ENCODE measurements around the gene MYADML2.

DNA sequence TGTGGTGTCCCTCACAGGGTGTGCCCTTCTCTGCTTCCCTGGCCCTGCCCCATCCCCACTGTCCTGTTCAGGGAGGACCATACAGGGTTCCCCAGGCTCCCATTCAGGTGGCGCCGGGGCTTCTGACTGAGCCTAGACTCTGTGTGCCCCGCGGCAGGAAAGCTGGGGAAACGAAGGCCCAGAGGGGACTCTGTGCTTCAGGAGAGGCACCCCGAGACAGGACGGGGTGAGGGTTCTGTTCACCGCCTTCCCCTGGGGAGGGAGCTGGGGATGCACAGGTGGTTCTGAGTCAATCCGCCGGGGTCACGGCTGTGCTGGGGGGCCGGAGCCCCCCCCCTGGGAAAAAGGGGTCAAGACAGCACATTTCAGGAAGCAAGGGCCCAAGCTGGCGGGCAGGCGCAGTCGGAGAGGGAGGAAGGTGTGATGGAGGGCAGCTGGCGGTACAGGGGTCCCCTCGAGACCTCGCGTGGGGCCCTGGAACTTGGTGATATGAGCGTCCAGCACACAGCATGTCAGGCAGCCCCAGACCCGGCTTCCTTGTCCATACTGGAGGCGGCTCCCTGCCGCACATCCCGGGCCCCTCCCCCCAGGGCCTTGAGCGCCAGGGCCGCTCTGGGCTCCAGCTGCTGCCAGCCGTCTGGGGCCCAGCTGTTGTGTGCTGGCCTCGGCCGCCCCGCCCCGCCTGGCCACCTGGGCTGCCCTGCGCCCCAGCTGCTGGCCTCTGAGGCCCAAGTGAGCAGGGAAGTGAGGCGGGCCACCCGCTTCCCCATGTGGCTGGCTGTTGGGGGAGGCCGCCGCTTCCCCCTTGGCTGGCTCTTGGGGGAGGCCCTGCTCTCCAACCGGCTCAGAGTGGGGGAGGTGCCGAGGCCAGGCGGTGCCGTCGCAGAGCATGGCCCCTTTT, 19.6 kb upstream of the MYADML2 start:
- TF ChIP-seq, protein P1, sequence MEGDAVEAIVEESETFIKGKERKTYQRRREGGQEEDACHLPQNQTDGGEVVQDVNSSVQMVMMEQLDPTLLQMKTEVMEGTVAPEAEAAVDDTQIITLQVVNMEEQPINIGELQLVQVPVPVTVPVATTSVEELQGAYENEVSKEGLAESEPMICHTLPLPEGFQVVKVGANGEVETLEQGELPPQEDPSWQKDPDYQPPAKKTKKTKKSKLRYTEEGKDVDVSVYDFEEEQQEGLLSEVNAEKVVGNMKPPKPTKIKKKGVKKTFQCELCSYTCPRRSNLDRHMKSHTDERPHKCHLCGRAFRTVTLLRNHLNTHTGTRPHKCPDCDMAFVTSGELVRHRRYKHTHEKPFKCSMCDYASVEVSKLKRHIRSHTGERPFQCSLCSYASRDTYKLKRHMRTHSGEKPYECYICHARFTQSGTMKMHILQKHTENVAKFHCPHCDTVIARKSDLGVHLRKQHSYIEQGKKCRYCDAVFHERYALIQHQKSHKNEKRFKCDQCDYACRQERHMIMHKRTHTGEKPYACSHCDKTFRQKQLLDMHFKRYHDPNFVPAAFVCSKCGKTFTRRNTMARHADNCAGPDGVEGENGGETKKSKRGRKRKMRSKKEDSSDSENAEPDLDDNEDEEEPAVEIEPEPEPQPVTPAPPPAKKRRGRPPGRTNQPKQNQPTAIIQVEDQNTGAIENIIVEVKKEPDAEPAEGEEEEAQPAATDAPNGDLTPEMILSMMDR (conservative IDR thresholded peaks at IDR 0.05; ENCODE audit: low read depth in 2 of 2): no peak
- TF ChIP-seq POLR2AphosphoS5 (IDR thresholded peaks at IDR 0.05; ENCODE audit: low read depth) (no peak), EZH2 (IDR thresholded peaks at IDR 0.05; ENCODE audit: low read depth, unreplicated experiment) (no peak), EZH2phosphoT487 (IDR thresholded peaks at IDR 0.05; ENCODE audit: unreplicated experiment) (no peak), CREB1 (CRISPR knock-in tag; IDR thresholded peaks at IDR 0.05; ENCODE audit: low read depth) (no peak)
- TF ChIP-seq, protein P2, sequence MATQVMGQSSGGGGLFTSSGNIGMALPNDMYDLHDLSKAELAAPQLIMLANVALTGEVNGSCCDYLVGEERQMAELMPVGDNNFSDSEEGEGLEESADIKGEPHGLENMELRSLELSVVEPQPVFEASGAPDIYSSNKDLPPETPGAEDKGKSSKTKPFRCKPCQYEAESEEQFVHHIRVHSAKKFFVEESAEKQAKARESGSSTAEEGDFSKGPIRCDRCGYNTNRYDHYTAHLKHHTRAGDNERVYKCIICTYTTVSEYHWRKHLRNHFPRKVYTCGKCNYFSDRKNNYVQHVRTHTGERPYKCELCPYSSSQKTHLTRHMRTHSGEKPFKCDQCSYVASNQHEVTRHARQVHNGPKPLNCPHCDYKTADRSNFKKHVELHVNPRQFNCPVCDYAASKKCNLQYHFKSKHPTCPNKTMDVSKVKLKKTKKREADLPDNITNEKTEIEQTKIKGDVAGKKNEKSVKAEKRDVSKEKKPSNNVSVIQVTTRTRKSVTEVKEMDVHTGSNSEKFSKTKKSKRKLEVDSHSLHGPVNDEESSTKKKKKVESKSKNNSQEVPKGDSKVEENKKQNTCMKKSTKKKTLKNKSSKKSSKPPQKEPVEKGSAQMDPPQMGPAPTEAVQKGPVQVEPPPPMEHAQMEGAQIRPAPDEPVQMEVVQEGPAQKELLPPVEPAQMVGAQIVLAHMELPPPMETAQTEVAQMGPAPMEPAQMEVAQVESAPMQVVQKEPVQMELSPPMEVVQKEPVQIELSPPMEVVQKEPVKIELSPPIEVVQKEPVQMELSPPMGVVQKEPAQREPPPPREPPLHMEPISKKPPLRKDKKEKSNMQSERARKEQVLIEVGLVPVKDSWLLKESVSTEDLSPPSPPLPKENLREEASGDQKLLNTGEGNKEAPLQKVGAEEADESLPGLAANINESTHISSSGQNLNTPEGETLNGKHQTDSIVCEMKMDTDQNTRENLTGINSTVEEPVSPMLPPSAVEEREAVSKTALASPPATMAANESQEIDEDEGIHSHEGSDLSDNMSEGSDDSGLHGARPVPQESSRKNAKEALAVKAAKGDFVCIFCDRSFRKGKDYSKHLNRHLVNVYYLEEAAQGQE (IDR thresholded peaks at IDR 0.05; ENCODE audit: unreplicated experiment): no peak
- TF ChIP-seq, protein P3, sequence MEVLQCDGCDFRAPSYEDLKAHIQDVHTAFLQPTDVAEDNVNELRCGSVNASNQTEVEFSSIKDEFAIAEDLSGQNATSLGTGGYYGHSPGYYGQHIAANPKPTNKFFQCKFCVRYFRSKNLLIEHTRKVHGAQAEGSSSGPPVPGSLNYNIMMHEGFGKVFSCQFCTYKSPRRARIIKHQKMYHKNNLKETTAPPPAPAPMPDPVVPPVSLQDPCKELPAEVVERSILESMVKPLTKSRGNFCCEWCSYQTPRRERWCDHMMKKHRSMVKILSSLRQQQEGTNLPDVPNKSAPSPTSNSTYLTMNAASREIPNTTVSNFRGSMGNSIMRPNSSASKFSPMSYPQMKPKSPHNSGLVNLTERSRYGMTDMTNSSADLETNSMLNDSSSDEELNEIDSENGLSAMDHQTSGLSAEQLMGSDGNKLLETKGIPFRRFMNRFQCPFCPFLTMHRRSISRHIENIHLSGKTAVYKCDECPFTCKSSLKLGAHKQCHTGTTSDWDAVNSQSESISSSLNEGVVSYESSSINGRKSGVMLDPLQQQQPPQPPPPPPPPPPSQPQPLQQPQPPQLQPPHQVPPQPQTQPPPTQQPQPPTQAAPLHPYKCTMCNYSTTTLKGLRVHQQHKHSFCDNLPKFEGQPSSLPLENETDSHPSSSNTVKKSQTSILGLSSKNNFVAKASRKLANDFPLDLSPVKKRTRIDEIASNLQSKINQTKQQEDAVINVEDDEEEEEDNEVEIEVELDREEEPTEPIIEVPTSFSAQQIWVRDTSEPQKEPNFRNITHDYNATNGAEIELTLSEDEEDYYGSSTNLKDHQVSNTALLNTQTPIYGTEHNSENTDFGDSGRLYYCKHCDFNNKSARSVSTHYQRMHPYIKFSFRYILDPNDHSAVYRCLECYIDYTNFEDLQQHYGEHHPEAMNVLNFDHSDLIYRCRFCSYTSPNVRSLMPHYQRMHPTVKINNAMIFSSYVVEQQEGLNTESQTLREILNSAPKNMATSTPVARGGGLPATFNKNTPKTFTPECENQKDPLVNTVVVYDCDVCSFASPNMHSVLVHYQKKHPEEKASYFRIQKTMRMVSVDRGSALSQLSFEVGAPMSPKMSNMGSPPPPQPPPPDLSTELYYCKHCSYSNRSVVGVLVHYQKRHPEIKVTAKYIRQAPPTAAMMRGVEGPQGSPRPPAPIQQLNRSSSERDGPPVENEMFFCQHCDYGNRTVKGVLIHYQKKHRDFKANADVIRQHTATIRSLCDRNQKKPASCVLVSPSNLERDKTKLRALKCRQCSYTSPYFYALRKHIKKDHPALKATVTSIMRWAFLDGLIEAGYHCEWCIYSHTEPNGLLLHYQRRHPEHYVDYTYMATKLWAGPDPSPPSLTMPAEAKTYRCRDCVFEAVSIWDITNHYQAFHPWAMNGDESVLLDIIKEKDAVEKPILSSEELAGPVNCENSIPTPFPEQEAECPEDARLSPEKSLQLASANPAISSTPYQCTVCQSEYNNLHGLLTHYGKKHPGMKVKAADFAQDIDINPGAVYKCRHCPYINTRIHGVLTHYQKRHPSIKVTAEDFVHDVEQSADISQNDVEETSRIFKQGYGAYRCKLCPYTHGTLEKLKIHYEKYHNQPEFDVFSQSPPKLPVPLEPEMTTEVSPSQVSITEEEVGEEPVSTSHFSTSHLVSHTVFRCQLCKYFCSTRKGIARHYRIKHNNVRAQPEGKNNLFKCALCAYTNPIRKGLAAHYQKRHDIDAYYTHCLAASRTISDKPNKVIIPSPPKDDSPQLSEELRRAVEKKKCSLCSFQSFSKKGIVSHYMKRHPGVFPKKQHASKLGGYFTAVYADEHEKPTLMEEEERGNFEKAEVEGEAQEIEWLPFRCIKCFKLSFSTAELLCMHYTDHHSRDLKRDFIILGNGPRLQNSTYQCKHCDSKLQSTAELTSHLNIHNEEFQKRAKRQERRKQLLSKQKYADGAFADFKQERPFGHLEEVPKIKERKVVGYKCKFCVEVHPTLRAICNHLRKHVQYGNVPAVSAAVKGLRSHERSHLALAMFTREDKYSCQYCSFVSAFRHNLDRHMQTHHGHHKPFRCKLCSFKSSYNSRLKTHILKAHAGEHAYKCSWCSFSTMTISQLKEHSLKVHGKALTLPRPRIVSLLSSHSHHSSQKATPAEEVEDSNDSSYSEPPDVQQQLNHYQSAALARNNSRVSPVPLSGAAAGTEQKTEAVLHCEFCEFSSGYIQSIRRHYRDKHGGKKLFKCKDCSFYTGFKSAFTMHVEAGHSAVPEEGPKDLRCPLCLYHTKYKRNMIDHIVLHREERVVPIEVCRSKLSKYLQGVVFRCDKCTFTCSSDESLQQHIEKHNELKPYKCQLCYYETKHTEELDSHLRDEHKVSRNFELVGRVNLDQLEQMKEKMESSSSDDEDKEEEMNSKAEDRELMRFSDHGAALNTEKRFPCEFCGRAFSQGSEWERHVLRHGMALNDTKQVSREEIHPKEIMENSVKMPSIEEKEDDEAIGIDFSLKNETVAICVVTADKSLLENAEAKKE (CRISPR knock-in tag; IDR thresholded peaks at IDR 0.05): no peak

Data from GM23338 (cell line).